CD4-positive, CD25-positive, alpha-beta regulatory T cell (primary cell): Measurements from ENCODE around the gene FGF3. TPM values are rescaled to one million over a fixed set of nuclear protein-coding genes. Genes with fewer than 3 reads are reported as not detected.

Experiments
- ATAC-seq, 2 donors: fragments of 150-1000 bp; cut with Tn5 transposase; one replicate each; pipeline ENCODE4 v1.10.0; 2021; ENCODE audit warnings: low read depth in 2 of 2, moderate number of reproducible peaks in 2 of 2, moderate library complexity in 1 of 2
- DNase-seq, 3 donors: peaks; one replicate each; pipeline versions ENCODE4 v3.0.0 to v3.0.0-alpha.2; 2012 to 2022; ENCODE audit warnings: mixed read lengths in 1 of 3
- H3K27ac ChIP-seq: one replicate; pipeline ENCODE4 v1.7.0; 2013; ENCODE audit warnings: mild to moderate bottlenecking, low read length; ENCODE audit not compliant: insufficient read depth, poor library complexity, severe bottlenecking
- H3K27me3 ChIP-seq: one replicate; pipeline ENCODE4 v1.7.0; 2013; ENCODE audit warnings: low read length; ENCODE audit not compliant: control insufficient read depth, insufficient read depth
- H3K36me3 ChIP-seq: one replicate; pipeline ENCODE4 v1.7.0; 2013; ENCODE audit warnings: mild to moderate bottlenecking, low read length, moderate library complexity; ENCODE audit not compliant: control insufficient read depth, insufficient read depth
- H3K4me1 ChIP-seq: 2 replicates; pipeline ENCODE4 v1.7.0; 2013; ENCODE audit warnings: mild to moderate bottlenecking, low read length; ENCODE audit not compliant: insufficient read depth, control insufficient read depth, poor library complexity, severe bottlenecking
- H3K4me3 ChIP-seq: one replicate; pipeline ENCODE4 v1.7.0; 2013; ENCODE audit warnings: low read depth, mild to moderate bottlenecking, low read length, moderate library complexity
- H3K9me3 ChIP-seq, 2 experiments: 1 replicate in 1 of 2; 2 replicates in 1 of 2; pipeline ENCODE4 v1.7.0; 2013; ENCODE audit warnings: low read length in 2 of 2, mild to moderate bottlenecking in 1 of 2, moderate library complexity in 1 of 2; ENCODE audit not compliant: control insufficient read depth in 2 of 2
- H3K27ac Mint-ChIP-seq, 3 donors: one replicate each; pipeline ENCODE4 v1.8.0; 2020 to 2022; ENCODE audit warnings: mild to moderate bottlenecking in 3 of 3, mixed read lengths in 3 of 3, moderate library complexity in 2 of 3
- H3K27me3 Mint-ChIP-seq: one replicate; pipeline ENCODE4 v1.8.0; 2022; ENCODE audit warnings: mild to moderate bottlenecking, mixed read lengths
- H3K36me3 Mint-ChIP-seq: one replicate; pipeline ENCODE4 v1.8.0; 2020; ENCODE audit warnings: mixed read lengths
- H3K4me1 Mint-ChIP-seq, 4 donors: one replicate each; pipeline ENCODE4 v1.8.0; 2020 to 2022; ENCODE audit warnings: mixed read lengths in 4 of 4, mild to moderate bottlenecking in 1 of 4
- H3K4me3 Mint-ChIP-seq, 4 donors: one replicate each; pipeline ENCODE4 v1.8.0; 2020 to 2022; ENCODE audit warnings: mild to moderate bottlenecking in 4 of 4, mixed read lengths in 4 of 4, moderate library complexity in 3 of 4
- H3K9me3 Mint-ChIP-seq, 7 donors: one replicate each; pipeline ENCODE4 v1.8.0; 2020 to 2022; ENCODE audit warnings: mixed read lengths in 7 of 7, mild to moderate bottlenecking in 3 of 7, moderate library complexity in 2 of 7
- polyA plus RNA-seq, 4 donors: library from polyadenylated mRNA; unstranded; fragments of 300-500 nt; fragmentation: Illumina TruSeq; gene quantifications; one replicate each; pipeline ENCODE4 v1.2.3, GENCODE V29; 2021
- total RNA-seq: library from RNA; stranded (reverse); gene quantifications from one replicate; pipeline ENCODE4 v1.2.3, GENCODE V29; 2022

The FGF3 gene
- total and polyA plus RNA-seq, 5 donors from 2014 or later: not detected

DNA sequence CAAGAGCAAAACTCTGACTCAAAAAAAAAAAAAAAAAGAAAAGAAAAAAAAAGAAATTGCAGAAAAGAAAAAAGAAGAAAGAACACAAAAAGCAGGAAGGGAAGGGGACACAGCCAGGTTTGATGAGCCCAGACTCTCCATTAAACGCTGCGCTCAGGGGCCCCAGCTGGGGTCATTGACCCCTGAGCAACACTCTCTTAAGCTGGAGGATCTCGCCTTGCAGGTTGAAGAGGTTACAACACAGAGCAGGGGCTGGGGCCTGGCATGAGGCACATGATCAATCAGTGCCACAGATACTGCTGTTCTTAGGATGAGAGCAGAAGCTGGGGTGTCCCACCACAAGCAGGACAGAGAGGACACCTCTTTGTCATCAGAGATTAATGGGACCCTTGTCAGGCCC is 7.8 kb downstream of the FGF3 start:
- no peaks in the 10 kb centered on the region for H3K4me1 ChIP-seq
- DNase-seq: no peak
- ATAC-seq: no peak
- no peaks in the 10 kb centered on the region for H3K36me3 ChIP-seq
- H3K27ac ChIP-seq: no peak overlapping the region
- Mint-ChIP-seq H3K4me3 (no peak overlapping the region), H3K27me3 (peaks cover 23% of the 10 kb centered on the region), H3K9me3 (peaks cover 0 to 6% (median 1%) of the 10 kb centered on the region in 7 donors), H3K4me1 (no peaks in the 10 kb centered on the region), H3K36me3 (no peaks in the 10 kb centered on the region), H3K27ac (no peak overlapping the region)
- no peaks in the 10 kb centered on the region for H3K27me3 ChIP-seq
- H3K4me3 ChIP-seq: no peak overlapping the region
- H3K9me3 ChIP-seq: no peaks in the 10 kb centered on the region

- no peak overlapping the region for H3K27ac ChIP-seq
- no peaks in the 10 kb centered on the region for H3K36me3 Mint-ChIP-seq
Observed at GRCh38 chr11:69810289-69811118, 8.7 kb downstream of the FGF3 start.

GRCh38 chr11:69808667-69809086 is 10.5 kb downstream of the FGF3 start:
- Mint-ChIP-seq H3K4me1 (no peaks in the 10 kb centered on the region), H3K4me3 (no peak overlapping the region), H3K9me3 (peaks cover 0 to 4% (median 0%) of the 10 kb centered on the region in 7 donors), H3K27me3 (peaks cover 11% of the 10 kb centered on the region), H3K27ac (no peak overlapping the region), H3K36me3 (no peaks in the 10 kb centered on the region)
- Histone ChIP-seq H3K9me3 (no peaks in the 10 kb centered on the region), H3K36me3 (no peaks in the 10 kb centered on the region), H3K4me3 (no peak overlapping the region), H3K27me3 (no peaks in the 10 kb centered on the region), H3K4me1 (no peaks in the 10 kb centered on the region), H3K27ac (no peak overlapping the region)
- no peak for ATAC-seq
- DNase-seq: no peak

More at GRCh38 chr11:69810289-69811118, 8.7 kb downstream of the FGF3 start:
- no peaks in the 10 kb centered on the region for H3K9me3 ChIP-seq
- ATAC-seq (no peak), DNase-seq (no peak)
- H3K4me1 ChIP-seq: no peaks in the 10 kb centered on the region
- no peak overlapping the region for H3K4me3 ChIP-seq
- no peaks in the 10 kb centered on the region for H3K27me3 ChIP-seq
- H3K9me3 Mint-ChIP-seq: peaks cover 0 to 6% (median 1%) of the 10 kb centered on the region in 7 donors
- H3K4me1 Mint-ChIP-seq: no peaks in the 10 kb centered on the region
- H3K36me3 ChIP-seq: no peaks in the 10 kb centered on the region
- no peak overlapping the region for H3K27ac Mint-ChIP-seq
- peaks cover 14% of the 10 kb centered on the region for H3K27me3 Mint-ChIP-seq
- no peak overlapping the region for H3K4me3 Mint-ChIP-seq

DNA sequence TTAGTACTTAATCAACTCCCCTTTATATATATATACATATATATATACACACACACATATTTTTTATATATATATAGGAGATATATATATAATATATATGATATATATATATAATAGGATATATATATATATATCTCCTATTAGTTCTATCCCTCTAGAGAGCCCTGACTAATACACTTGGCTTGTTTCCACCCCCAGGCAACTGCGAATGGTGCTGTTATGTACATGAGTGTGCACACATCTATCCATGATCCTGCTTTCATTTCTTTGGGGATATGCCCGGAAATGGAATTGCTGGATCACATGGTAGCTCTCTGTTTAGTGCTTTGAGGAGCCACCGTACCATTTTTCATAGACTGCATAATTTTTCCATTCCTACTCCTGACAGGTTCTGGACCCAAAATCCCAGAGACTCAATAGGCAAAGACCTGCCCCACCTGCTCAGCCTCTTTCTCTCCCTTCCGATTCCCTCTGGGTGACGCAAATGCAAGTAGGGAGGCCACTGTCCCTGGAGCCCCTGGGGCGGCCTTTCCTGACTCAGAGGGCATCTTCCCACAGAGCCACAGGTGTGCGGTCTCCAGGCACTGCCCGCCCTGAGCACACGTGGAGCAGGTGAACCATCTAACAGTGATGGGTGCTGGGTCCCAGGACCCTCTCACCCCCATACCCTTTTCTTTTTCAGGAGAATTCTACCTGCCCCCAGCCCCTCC is 12.0 kb downstream of the FGF3 start:
- no peaks in the 10 kb centered on the region for H3K4me1 Mint-ChIP-seq
- no peaks in the 10 kb centered on the region for H3K27me3 ChIP-seq

GRCh38 chr11:69804769-69805508 is 14.3 kb downstream of the FGF3 start:
- Mint-ChIP-seq H3K27ac (no peak overlapping the region), H3K36me3 (no peaks in the 10 kb centered on the region), H3K27me3 (peaks cover 4% of the 10 kb centered on the region), H3K4me3 (no peak overlapping the region), H3K9me3 (peaks cover 0 to 7% (median 0%) of the 10 kb centered on the region in 7 donors), H3K4me1 (no peaks in the 10 kb centered on the region)
- Histone ChIP-seq H3K9me3 (no peaks in the 10 kb centered on the region), H3K4me3 (no peak overlapping the region), H3K27me3 (no peaks in the 10 kb centered on the region), H3K36me3 (no peaks in the 10 kb centered on the region), H3K4me1 (no peaks in the 10 kb centered on the region), H3K27ac (no peak overlapping the region)
- no peak for DNase-seq
- peak in 1 of 2 donors; percentile 6 for ATAC-seq

More for the DNA sequence above, 12.0 kb downstream of the FGF3 start:
- H3K9me3 ChIP-seq: no peaks in the 10 kb centered on the region
- Mint-ChIP-seq H3K9me3 (peaks cover 0 to 5% (median 0%) of the 10 kb centered on the region in 7 donors), H3K27ac (no peak overlapping the region), H3K27me3 (peaks cover 11% of the 10 kb centered on the region), H3K4me3 (no peak overlapping the region), H3K36me3 (no peaks in the 10 kb centered on the region)
- H3K36me3 ChIP-seq: no peaks in the 10 kb centered on the region
- H3K27ac ChIP-seq: no peak overlapping the region
- H3K4me1 ChIP-seq: no peaks in the 10 kb centered on the region
- ATAC-seq: no peak
- no peak for DNase-seq
- no peak overlapping the region for H3K4me3 ChIP-seq

- H3K27me3 ChIP-seq: no peaks in the 10 kb centered on the region
- no peak overlapping the region for H3K27ac Mint-ChIP-seq
- no peaks in the 10 kb centered on the region for H3K36me3 Mint-ChIP-seq
- no peaks in the 10 kb centered on the region for H3K9me3 ChIP-seq
- peaks cover 0 to 6% (median 0%) of the 10 kb centered on the region in 7 donors for H3K9me3 Mint-ChIP-seq
- no peak overlapping the region for H3K27ac ChIP-seq
- no peaks in the 10 kb centered on the region for H3K4me1 Mint-ChIP-seq
- no peaks in the 10 kb centered on the region for H3K36me3 ChIP-seq
- H3K4me3 Mint-ChIP-seq: no peak overlapping the region
- no peak for ATAC-seq
- no peak overlapping the region for H3K4me3 ChIP-seq
- H3K27me3 Mint-ChIP-seq: no peaks in the 10 kb centered on the region
- no peak for DNase-seq
- H3K4me1 ChIP-seq: no peaks in the 10 kb centered on the region
Observed at GRCh38 chr11:69803604-69804218, 15.5 kb downstream of the FGF3 start.

DNA sequence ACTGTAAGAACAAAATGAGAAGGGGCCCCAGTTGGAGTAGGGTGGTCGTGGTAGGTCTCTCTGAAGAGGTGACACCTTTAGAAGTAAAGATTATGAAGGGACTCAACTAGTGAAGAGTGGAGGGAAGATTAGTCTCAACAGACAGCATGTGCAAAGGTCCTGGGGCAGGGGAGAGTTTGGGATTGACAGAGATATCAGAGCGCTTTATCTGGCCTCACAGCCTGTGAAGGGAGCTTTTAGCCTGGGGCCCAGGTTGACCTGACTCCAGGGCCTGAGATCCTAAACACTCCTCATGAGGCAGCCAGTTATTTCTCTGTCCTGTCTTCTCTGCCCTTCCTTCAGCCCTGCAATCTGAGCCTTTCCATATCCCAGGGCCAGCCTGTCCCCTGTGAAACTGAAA is 16.2 kb downstream of the FGF3 start:
- H3K9me3 ChIP-seq: no peaks in the 10 kb centered on the region
- H3K36me3 Mint-ChIP-seq: no peaks in the 10 kb centered on the region
- H3K4me1 Mint-ChIP-seq: no peaks in the 10 kb centered on the region

More for the DNA sequence above, 16.2 kb downstream of the FGF3 start:
- no peaks in the 10 kb centered on the region for H3K36me3 ChIP-seq
- ATAC-seq: no peak
- no peaks in the 10 kb centered on the region for H3K27me3 Mint-ChIP-seq
- peaks cover 0 to 6% (median 0%) of the 10 kb centered on the region in 7 donors for H3K9me3 Mint-ChIP-seq
- H3K27ac ChIP-seq: no peak overlapping the region
- H3K27ac Mint-ChIP-seq: no peak overlapping the region
- no peaks in the 10 kb centered on the region for H3K4me1 ChIP-seq
- no peak overlapping the region for H3K4me3 ChIP-seq
- no peak overlapping the region for H3K4me3 Mint-ChIP-seq
- H3K27me3 ChIP-seq: no peaks in the 10 kb centered on the region
- DNase-seq: no peak
